GM08714 (cell line): ENCODE measurements around the gene MED16.

Source experiments
- H3K4me3 ChIP-seq: fragments of 200-500 bp; sonication (Bioruptor generic); 2 replicates; pipeline ENCODE4 v1.5.1; 2014; ENCODE audit warnings: mild to moderate bottlenecking, low read length, inconsistent platforms
- ZNF274 ChIP-seq: IDR thresholded peaks from 2 replicates; pipeline ENCODE4 v1.6.1; 2012; ENCODE audit warnings: mild to moderate bottlenecking, low read depth, low read length

MED16 gene

GRCh38 chr19:924553-925086 is 31.6 kb upstream of the MED16 start:
- H3K4me3 ChIP-seq = peak overlapping the region; percentile 90; the same call in 1 of the 2 replicates
- TF ChIP-seq ZNF274 = no peak

GRCh38 chr19:920051-920864 is 27.3 kb upstream of the MED16 start:
- H3K4me3 ChIP-seq = peak overlapping the region; percentile 13; the same call in 1 of the 2 replicates
- no peak for TF ChIP-seq ZNF274

GRCh38 chr19:919199-920050 is 26.4 kb upstream of the MED16 start:
- TF ChIP-seq ZNF274 = no peak
- no peak overlapping the region; the same call in 1 of the 2 replicates for H3K4me3 ChIP-seq

GRCh38 chr19:918481-919198 is 25.7 kb upstream of the MED16 start:
- H3K4me3 ChIP-seq = no peak overlapping the region
- no peak for TF ChIP-seq ZNF274

GRCh38 chr19:918152-918437 is 25.1 kb upstream of the MED16 start:
- TF ChIP-seq ZNF274 = no peak
- H3K4me3 ChIP-seq = no peak overlapping the region

GRCh38 chr19:917323-918151 is 24.6 kb upstream of the MED16 start, which contains the start of gene KISS1R:
Gene KISS1R (plus strand): TSS chr19:917333. CDS start chr19:917503, 170 bp downstream.
- TF ChIP-seq ZNF274 = no peak
- no peak within 1 kb of the TSS; the same call in 1 of the 2 replicates for H3K4me3 ChIP-seq

- no peak for TF ChIP-seq ZNF274
- H3K4me3 ChIP-seq = no peak overlapping the region; the same call in 1 of the 2 replicates
Observed at GRCh38 chr19:916645-917322, 23.8 kb upstream of the MED16 start.

- TF ChIP-seq ZNF274 = no peak
Observed at GRCh38 chr19:913080-913748, 20.2 kb upstream of the MED16 start, which contains the start of gene R3HDM4. Gene R3HDM4 (minus strand): TSS chr19:913219. CDS start chr19:913157, 62 bp downstream.

GRCh38 chr19:912181-913079 is 19.4 kb upstream of the MED16 start:
- peak overlapping the region; percentile 90 for H3K4me3 ChIP-seq
- no peak for TF ChIP-seq ZNF274

More at GRCh38 chr19:913080-913748, 20.2 kb upstream of the MED16 start, which contains the start of gene R3HDM4:
- H3K4me3 ChIP-seq = peak within 1 kb of the TSS; percentile 90

- TF ChIP-seq ZNF274 = no peak
- H3K4me3 ChIP-seq = no peak overlapping the region
Observed at GRCh38 chr19:911197-912033, 18.4 kb upstream of the MED16 start.
